Vagina (tissue), 2 donors: Measurements from ENCODE around the gene RNF4.

Experiments used
- CTCF ChIP-seq, 3 experiments: fragments of 450-650 bp in 2 of 3; fragments of 200-600 bp in 1 of 3; sonication (generic) in 1 of 3; IDR thresholded peaks; one replicate each; pipeline ENCODE4 v1.5.1; 2017 to 2019; ENCODE audit warnings: antibody characterized with exemption in 3 of 3, mild to moderate bottlenecking in 2 of 3, moderate library complexity in 2 of 3
- POLR2A ChIP-seq, 2 donors: fragments of 450-650 bp; IDR thresholded peaks; one replicate each; pipeline ENCODE4 v1.6.1; 2017; ENCODE audit warnings: antibody characterized with exemption in 2 of 2, mild to moderate bottlenecking in 2 of 2, moderate library complexity in 2 of 2

- TF ChIP-seq CTCF (IDR thresholded peaks at IDR 0.05) (no peak), POLR2A (IDR thresholded peaks at IDR 0.05) (no peak)
Observed at GRCh38 chr4:2534904-2535375, 66.0 kb downstream of the RNF4 start.
